ENCODE results near the gene ATN1. TPM values are rescaled to one million over a fixed set of nuclear protein-coding genes. Genes with fewer than 3 reads are reported as not detected.
A peak's percentile ranks its signal among the peaks of the same experiment; 100 is the strongest.

The ATN1 gene
- total RNA-seq, 2 donors from 2014 or later = 37.1 to 68.9 TPM

- Histone ChIP-seq H3K27me3 (no peaks in the 10 kb centered on the region), H3K4me3 (no peak overlapping the region), H3K27ac (no peak overlapping the region), H3K4me1 (peaks cover 0 to 36% of the 10 kb centered on the region in 2 donors), H3K9me3 (no peaks in the 10 kb centered on the region), H3K36me3 (peaks cover 41% of the 10 kb centered on the region)
- no peak for TF ChIP-seq CTCF (IDR thresholded peaks at IDR 0.05)
- no peak for DNase-seq (ENCODE audit: low spot score)
Measured at GRCh38 chr12:6967651-6968100, 39.9 kb downstream of the ATN1 start.

DNA sequence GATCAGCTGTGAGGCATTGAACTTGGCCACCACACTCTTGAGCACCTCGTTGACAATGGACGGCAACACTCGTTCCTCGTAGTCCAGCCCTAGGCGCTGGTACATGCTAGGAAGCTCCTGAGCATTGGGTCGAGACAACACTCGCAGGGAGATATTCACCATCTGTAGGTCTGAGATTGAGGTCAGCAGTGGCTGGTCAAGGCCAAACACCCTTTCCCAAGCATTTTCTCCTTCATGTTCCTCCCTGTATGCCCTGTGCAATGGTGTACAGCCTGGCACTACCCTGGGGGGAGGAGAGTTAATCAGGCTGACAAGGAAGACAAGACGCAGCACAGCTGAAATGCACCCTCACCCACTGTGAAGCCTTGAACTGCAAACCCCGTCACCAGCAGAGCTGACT is 40.7 kb downstream of the ATN1 start:
- no peak for TF ChIP-seq CTCF (IDR thresholded peaks at IDR 0.05)
- H3K4me1 ChIP-seq = peaks cover 0 to 36% of the 10 kb centered on the region in 2 donors
- no peak overlapping the region for H3K4me3 ChIP-seq
- no peaks in the 10 kb centered on the region for H3K9me3 ChIP-seq
- no peak overlapping the region for H3K27ac ChIP-seq
- peaks cover 41% of the 10 kb centered on the region for H3K36me3 ChIP-seq
- no peak for DNase-seq (ENCODE audit: low spot score)
- H3K27me3 ChIP-seq = no peaks in the 10 kb centered on the region

- Histone ChIP-seq H3K4me3 (peak overlapping the region; percentile 81 to 87), H3K27me3 (no peaks in the 10 kb centered on the region), H3K27ac (peak overlapping the region; percentile 88 to 92), H3K36me3 (peaks cover 52% of the 10 kb centered on the region), H3K9me3 (no peaks in the 10 kb centered on the region), H3K4me1 (peaks cover 0 to 31% of the 10 kb centered on the region in 2 donors)
- TF ChIP-seq CTCF (IDR thresholded peaks at IDR 0.05) = no peak
- no peak for DNase-seq (ENCODE audit: low spot score)
Measured at GRCh38 chr12:6970096-6970527, 42.4 kb downstream of the ATN1 start.

DNA sequence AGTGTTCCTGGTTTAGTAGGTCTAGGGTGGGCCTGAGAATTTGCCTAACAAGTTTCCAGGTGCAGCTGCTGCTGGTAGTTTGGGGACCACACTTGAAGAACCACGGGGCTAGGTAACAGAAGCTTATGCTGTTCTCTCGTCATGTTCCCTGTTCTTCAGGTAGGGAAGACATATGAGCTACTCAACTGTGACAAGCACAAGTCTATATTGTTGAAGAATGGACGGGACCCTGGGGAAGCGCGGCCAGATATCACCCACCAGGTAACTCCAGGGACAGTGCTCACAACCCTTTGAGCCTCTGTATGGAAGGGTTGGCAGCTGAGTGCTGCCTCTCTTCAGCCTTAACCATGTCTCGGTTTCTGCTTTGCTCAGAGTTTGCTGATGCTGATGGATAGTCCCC is 46.4 kb downstream of the ATN1 start:
- H3K4me3 ChIP-seq = no peak overlapping the region
- peaks cover 0 to 22% of the 10 kb centered on the region in 2 donors for H3K4me1 ChIP-seq
- no peak for DNase-seq (ENCODE audit: low spot score)
- no peak for TF ChIP-seq CTCF (IDR thresholded peaks at IDR 0.05)
- H3K27ac ChIP-seq = no peak overlapping the region
- H3K9me3 ChIP-seq = no peaks in the 10 kb centered on the region
- no peaks in the 10 kb centered on the region for H3K27me3 ChIP-seq
- H3K36me3 ChIP-seq = peaks cover 47% of the 10 kb centered on the region

DNA sequence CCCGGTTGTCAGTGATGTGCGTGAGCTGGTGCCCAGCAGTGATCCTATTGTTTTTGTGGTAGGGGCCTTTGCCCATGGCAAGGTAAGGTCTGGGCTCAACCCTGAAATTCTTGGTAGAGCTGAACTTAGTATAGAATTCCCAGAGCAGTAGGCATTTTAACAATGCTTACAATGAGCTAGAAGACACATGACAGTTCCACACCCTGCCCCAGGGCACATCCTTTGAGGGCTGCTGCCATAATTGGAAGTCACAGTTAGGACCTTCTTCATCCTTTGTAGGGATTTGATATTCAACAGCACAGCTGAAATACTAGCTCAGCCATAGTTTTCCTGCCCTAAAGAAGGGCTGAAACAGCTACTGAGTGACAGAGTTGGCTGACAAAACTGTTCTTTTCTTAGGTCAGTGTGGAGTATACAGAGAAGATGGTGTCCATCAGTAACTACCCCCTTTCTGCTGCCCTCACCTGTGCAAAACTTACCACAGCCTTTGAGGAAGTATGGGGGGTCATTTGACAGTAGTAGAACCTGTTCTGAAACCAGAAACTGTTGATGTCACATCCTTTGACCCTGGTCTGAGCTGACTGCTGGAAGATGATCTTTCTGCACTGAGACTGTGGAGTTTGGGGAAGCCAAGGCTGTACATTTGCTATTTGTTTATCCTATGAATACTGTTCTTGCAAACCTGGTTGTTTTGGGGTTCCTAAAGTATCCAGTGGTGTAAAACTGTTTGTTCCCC is 47.7 kb downstream of the ATN1 start:
- H3K36me3 ChIP-seq = peaks cover 55% of the 10 kb centered on the region
- H3K4me1 ChIP-seq = peaks cover 0 to 15% of the 10 kb centered on the region in 2 donors
- no peak overlapping the region for H3K27ac ChIP-seq
- no peaks in the 10 kb centered on the region for H3K27me3 ChIP-seq
- H3K9me3 ChIP-seq = no peaks in the 10 kb centered on the region
- no peak overlapping the region for H3K4me3 ChIP-seq
- no peak for TF ChIP-seq CTCF (IDR thresholded peaks at IDR 0.05)
- no peak for DNase-seq (ENCODE audit: low spot score)
